ENCODE results near the gene EPHB2.

The EPHB2 gene

DNA sequence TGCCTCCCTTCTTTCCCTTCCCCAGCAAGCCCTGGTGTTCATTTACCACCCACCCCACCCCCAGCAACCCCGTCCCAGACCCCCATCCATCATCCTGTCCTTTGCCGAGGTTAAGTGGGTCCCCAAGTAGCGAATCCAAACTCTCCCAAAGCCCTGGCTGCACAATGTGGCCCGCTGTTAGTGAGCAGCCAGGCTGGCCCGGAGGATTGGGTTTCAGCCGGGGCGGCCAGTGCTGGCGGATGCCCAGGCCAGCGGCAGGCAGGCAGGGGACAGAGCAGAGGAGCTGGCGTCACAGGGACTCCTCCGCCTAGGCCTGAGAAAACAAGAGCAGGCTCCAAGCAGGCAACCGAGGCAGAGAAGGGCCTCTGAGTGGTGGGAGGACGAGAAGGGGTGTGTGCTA lies 61.4 kb downstream of the EPHB2 start:
- Histone ChIP-seq H3K4me3 (ENCODE audit: low read length in 2 of 2) (no peak overlapping the region), H3K4me1 (ENCODE audit: control insufficient read depth, insufficient read depth, low read length) (peaks cover 18% of the 10 kb centered on the region), H3K9me3 (ENCODE audit: control insufficient read depth in 2 of 2, low read length in 2 of 2) (no peaks in the 10 kb centered on the region), H3K27ac (ENCODE audit: low read length) (no peak overlapping the region), H3K9ac (ENCODE audit: low read length in 2 of 2) (no peak overlapping the region), H3K36me3 (ENCODE audit: control insufficient read depth in 2 of 2, insufficient read depth in 2 of 2, low read length in 2 of 2) (no peaks in the 10 kb centered on the region), H3K27me3 (ENCODE audit: control insufficient read depth in 1 of 2, insufficient read depth in 2 of 2, low read length in 2 of 2) (peaks cover 0 to 4% of the 10 kb centered on the region in 2 donors)

DNA sequence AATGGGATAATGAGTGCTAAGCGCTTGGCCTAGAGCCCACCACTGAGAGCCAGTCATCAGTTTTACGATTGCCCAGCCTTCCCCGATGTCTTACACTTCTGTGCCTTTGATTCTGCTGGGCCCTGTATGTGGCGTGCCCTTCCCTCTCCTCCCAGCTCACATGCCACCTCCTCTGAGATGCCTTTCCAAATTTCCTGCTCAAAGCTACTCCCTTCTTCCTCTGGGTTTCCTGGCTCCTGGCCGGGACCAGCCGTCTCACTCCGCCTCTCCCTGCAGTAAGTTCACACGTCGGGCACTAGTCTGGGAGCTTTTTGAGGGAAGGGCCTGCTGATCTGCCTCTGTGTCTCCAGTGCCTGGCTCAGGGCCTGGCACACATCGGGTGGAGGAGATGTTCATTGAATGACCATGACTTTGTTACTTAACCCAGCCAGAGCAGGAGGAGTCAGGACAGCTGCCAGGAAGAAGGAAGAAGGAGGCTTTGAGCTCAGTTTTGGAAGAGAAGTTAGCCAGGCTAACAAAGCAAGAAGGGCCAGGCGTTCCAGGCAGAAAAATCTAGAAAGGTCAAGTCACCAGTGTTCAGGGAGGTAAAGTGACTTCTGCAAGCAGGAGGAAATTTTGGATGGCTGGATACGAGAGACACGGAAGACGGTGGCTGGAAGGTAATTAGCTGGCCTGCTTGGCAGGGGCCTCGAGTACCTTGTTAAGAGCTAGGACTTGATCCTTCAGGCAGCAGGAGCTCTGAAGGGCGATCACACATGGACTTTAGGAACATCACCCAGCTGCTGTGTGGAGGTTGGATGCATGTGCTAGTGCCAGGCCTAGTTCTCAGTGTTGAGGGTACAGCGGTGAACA lies 63.6 kb downstream of the EPHB2 start:
- no peak overlapping the region for H3K4me3 ChIP-seq (ENCODE audit: low read length in 2 of 2)
- H3K9me3 ChIP-seq (ENCODE audit: control insufficient read depth in 2 of 2, low read length in 2 of 2), result no peaks in the 10 kb centered on the region
- peaks cover 4% of the 10 kb centered on the region in 2 donors for H3K27me3 ChIP-seq (ENCODE audit: control insufficient read depth in 1 of 2, insufficient read depth in 2 of 2, low read length in 2 of 2)
- H3K36me3 ChIP-seq (ENCODE audit: control insufficient read depth in 2 of 2, insufficient read depth in 2 of 2, low read length in 2 of 2), result no peaks in the 10 kb centered on the region
- H3K4me1 ChIP-seq (ENCODE audit: control insufficient read depth, insufficient read depth, low read length), result peaks cover 18% of the 10 kb centered on the region
- H3K9ac ChIP-seq (ENCODE audit: low read length in 2 of 2), result no peak overlapping the region
- H3K27ac ChIP-seq (ENCODE audit: low read length), result no peak overlapping the region

DNA sequence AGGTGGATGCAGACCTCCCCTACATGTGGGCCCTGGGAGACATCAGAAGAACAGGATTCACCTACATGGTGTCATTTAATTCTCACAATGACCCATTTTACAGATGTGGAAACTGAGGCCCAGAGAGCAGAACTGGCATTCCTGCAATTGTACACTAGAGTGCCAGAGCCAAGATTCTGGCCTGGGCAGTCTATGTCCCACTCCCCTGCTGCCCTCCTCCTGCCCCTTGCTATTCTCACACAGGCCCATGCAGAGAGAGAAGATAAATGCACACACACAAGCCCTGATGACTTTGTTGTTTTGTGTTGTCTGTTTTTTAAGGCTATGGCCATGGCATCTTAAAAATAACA lies 64.2 kb downstream of the EPHB2 start:
- peaks cover 23% of the 10 kb centered on the region for H3K4me1 ChIP-seq (ENCODE audit: control insufficient read depth, insufficient read depth, low read length)

DNA sequence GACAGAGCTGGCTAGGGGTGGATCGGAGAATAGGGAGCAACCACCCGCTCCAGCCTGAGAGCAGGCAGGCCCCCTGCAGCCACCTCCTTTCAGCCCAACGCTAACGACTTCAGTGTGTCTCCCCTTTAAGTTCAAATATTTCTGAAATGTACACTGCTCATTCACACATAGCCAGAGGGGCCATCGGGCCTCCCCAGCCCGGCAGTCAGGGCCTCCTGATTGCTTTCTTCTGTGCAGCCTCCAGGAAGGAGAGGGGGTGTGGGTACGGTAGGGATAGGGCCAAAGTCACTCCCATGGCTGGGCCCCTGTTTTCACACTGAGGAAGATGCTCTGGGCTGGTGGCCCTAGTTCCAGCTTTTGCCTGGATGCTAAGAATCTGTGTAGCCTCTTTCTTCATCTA lies 64.8 kb downstream of the EPHB2 start:
- peaks cover 24% of the 10 kb centered on the region for H3K4me1 ChIP-seq (ENCODE audit: control insufficient read depth, insufficient read depth, low read length)
- peaks cover 4 to 7% of the 10 kb centered on the region in 2 donors for H3K27me3 ChIP-seq (ENCODE audit: control insufficient read depth in 1 of 2, insufficient read depth in 2 of 2, low read length in 2 of 2)
- H3K9ac ChIP-seq (ENCODE audit: low read length in 2 of 2), result no peak overlapping the region
- no peaks in the 10 kb centered on the region for H3K36me3 ChIP-seq (ENCODE audit: control insufficient read depth in 2 of 2, insufficient read depth in 2 of 2, low read length in 2 of 2)
- H3K9me3 ChIP-seq (ENCODE audit: control insufficient read depth in 2 of 2, low read length in 2 of 2), result no peaks in the 10 kb centered on the region
- no peak overlapping the region for H3K27ac ChIP-seq (ENCODE audit: low read length)
- no peak overlapping the region for H3K4me3 ChIP-seq (ENCODE audit: low read length in 2 of 2)

More for the DNA sequence above, 64.2 kb downstream of the EPHB2 start:
- no peak overlapping the region for H3K27ac ChIP-seq (ENCODE audit: low read length)
- peaks cover 4 to 7% of the 10 kb centered on the region in 2 donors for H3K27me3 ChIP-seq (ENCODE audit: control insufficient read depth in 1 of 2, insufficient read depth in 2 of 2, low read length in 2 of 2)
- H3K4me3 ChIP-seq (ENCODE audit: low read length in 2 of 2), result no peak overlapping the region
- H3K9me3 ChIP-seq (ENCODE audit: control insufficient read depth in 2 of 2, low read length in 2 of 2), result no peaks in the 10 kb centered on the region
- H3K9ac ChIP-seq (ENCODE audit: low read length in 2 of 2), result no peak overlapping the region
- H3K36me3 ChIP-seq (ENCODE audit: control insufficient read depth in 2 of 2, insufficient read depth in 2 of 2, low read length in 2 of 2), result no peaks in the 10 kb centered on the region

DNA sequence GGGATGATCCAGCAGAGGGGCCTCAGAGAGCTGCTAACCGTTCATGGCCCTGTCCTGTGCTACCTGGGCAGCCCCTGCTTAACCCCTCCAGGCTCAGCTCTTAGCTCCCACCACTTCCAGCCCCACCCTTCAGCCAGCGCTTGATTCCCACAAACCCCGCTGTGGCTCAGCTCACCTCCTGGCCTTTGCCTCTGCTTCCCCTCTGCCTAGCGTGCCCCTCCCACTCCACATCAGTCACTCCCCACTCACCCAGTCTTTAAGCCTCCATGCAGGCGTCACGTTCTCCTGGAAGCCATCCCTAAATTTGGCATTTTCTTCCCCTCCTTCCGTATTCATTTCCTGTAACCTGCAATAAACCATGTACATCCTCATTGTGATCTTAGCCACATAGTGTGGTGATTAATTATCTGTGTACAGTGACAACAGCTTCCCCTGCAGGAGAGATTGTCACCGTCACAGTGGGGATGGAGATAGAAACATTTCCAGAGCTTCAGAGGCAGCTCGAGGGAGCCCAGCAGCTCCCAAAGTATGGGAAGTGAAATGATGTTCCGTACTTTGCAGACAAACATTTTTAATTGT lies 65.5 kb downstream of the EPHB2 start:
- no peaks in the 10 kb centered on the region for H3K36me3 ChIP-seq (ENCODE audit: control insufficient read depth in 2 of 2, insufficient read depth in 2 of 2, low read length in 2 of 2)
- peaks cover 24% of the 10 kb centered on the region for H3K4me1 ChIP-seq (ENCODE audit: control insufficient read depth, insufficient read depth, low read length)
- H3K27me3 ChIP-seq (ENCODE audit: control insufficient read depth in 1 of 2, insufficient read depth in 2 of 2, low read length in 2 of 2), result peaks cover 4 to 7% of the 10 kb centered on the region in 2 donors
- no peak overlapping the region for H3K9ac ChIP-seq (ENCODE audit: low read length in 2 of 2)
- no peak overlapping the region for H3K4me3 ChIP-seq (ENCODE audit: low read length in 2 of 2)
- no peaks in the 10 kb centered on the region for H3K9me3 ChIP-seq (ENCODE audit: control insufficient read depth in 2 of 2, low read length in 2 of 2)
- no peak overlapping the region for H3K27ac ChIP-seq (ENCODE audit: low read length)

DNA sequence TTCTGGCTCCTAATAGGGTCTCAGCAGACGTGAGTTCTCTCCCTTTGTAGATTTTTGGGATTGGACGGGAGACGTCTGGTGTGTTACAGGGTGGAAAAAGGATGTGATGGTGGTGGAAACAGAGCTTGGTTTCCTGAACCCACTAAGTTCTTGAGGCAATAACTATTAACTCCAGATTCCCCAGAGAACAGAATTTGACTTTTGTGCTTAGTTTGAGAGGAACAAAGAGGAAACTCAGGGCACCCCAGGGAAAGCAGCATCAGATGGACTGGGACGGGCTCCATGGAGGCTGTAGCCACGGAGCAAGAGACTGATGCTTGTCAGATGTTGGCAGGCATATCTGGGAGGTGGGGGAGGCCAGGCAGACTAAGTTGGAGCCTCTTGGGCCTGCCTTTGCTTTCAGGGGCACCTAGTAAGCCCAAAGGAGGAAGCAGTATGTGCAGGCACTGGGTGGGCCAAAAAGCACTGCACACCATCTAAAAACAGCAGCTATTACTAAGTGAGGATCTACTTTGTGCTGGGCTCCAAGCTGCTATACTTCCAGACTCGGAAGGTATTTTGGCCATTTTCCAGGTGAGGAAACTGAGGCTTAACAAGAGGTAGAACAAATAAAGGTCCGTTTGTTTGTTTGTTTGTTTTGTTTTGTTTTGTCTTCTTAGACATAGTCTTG lies 66.9 kb downstream of the EPHB2 start:
- Histone ChIP-seq H3K4me1 (ENCODE audit: control insufficient read depth, insufficient read depth, low read length) (peaks cover 24% of the 10 kb centered on the region), H3K9ac (ENCODE audit: low read length in 2 of 2) (no peak overlapping the region), H3K36me3 (ENCODE audit: control insufficient read depth in 2 of 2, insufficient read depth in 2 of 2, low read length in 2 of 2) (no peaks in the 10 kb centered on the region), H3K27ac (ENCODE audit: low read length) (no peak overlapping the region), H3K27me3 (ENCODE audit: control insufficient read depth in 1 of 2, insufficient read depth in 2 of 2, low read length in 2 of 2) (peaks cover 4 to 7% of the 10 kb centered on the region in 2 donors), H3K4me3 (ENCODE audit: low read length in 2 of 2) (no peak overlapping the region), H3K9me3 (ENCODE audit: control insufficient read depth in 2 of 2, low read length in 2 of 2) (no peaks in the 10 kb centered on the region)

DNA sequence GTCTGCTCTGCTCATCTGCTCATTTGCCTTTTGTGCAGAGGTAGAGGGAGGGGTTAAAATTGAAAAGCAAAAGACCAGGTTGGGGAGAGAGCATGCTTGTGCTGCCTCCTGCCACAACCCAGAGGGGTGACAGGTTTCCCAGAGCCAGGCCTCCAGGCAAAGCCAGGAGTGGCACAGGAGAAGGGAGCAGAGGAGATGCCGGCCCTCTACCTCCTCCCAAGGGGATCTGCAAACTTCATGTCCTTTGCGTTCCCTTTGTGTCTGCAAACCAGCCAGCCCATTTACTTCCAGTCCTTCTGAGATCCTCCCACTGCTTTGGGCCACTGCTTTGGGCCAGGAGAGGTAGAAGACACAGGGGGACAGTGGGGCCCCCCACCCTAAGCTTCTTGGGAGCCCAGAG lies 67.8 kb downstream of the EPHB2 start:
- H3K9ac ChIP-seq (ENCODE audit: low read length in 2 of 2), result no peak overlapping the region
- H3K4me1 ChIP-seq (ENCODE audit: control insufficient read depth, insufficient read depth, low read length), result peaks cover 24% of the 10 kb centered on the region
- H3K4me3 ChIP-seq (ENCODE audit: low read length in 2 of 2), result no peak overlapping the region
- H3K9me3 ChIP-seq (ENCODE audit: control insufficient read depth in 2 of 2, low read length in 2 of 2), result no peaks in the 10 kb centered on the region
- H3K27ac ChIP-seq (ENCODE audit: low read length), result no peak overlapping the region
- H3K36me3 ChIP-seq (ENCODE audit: control insufficient read depth in 2 of 2, insufficient read depth in 2 of 2, low read length in 2 of 2), result no peaks in the 10 kb centered on the region
- peaks cover 3 to 4% of the 10 kb centered on the region in 2 donors for H3K27me3 ChIP-seq (ENCODE audit: control insufficient read depth in 1 of 2, insufficient read depth in 2 of 2, low read length in 2 of 2)

DNA sequence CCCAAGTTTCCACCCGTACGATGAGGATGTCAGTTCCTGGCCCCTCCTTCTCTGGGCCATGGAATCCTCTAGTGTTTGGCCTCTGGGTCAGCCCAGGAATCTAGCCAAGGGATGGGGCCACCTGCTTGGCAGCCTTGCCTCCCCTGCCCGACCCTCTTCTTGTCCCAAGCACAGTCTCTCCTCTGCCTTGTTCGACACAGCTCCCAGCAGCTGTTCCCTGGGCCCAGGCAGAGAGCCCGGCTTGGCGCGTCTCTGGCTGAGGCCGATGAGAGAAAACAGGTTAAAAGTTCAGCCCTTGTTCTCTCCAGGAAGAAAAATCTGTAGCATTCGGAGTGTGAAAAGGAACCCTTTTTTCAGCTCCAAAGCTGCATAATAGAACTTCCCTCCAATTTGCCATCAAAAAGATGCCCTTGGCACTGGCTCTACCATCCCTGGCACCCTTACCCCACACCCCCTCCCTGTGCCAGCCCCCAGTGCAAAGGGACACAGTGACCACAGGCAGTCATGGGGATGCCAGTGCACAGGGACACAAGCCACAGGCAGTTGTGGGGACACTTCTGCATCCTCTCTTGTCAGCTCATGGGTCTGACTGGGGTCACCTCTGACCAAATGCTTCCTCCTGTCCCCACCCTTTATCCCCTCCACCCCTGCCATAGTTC lies 68.4 kb downstream of the EPHB2 start:
- H3K27ac ChIP-seq (ENCODE audit: low read length), result no peak overlapping the region
- H3K4me3 ChIP-seq (ENCODE audit: low read length in 2 of 2), result no peak overlapping the region
- no peaks in the 10 kb centered on the region for H3K9me3 ChIP-seq (ENCODE audit: control insufficient read depth in 2 of 2, low read length in 2 of 2)
- peaks cover 3 to 4% of the 10 kb centered on the region in 2 donors for H3K27me3 ChIP-seq (ENCODE audit: control insufficient read depth in 1 of 2, insufficient read depth in 2 of 2, low read length in 2 of 2)
- H3K4me1 ChIP-seq (ENCODE audit: control insufficient read depth, insufficient read depth, low read length), result peaks cover 19% of the 10 kb centered on the region
- H3K36me3 ChIP-seq (ENCODE audit: control insufficient read depth in 2 of 2, insufficient read depth in 2 of 2, low read length in 2 of 2), result no peaks in the 10 kb centered on the region
- no peak overlapping the region for H3K9ac ChIP-seq (ENCODE audit: low read length in 2 of 2)

DNA sequence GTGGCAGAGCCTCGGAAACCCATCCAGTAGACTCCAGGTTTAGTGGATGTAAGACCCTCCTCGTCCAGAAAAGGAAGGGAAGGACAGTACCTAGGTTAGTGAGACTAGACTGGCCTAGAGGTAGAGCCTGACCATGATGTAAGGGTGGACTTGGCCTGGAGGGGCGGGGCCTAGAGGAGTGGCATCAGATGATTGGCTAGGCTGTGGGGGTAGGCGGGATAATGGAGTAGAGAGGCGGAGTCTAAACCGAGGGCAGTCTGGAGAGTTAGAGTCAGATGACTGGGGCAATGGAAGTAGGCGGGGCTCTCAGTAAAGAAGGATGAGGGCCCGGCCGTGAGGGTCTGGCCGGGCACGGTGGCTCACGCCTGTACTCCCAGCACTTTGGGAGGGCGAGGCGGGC lies 70.1 kb downstream of the EPHB2 start:
- Histone ChIP-seq H3K27me3 (ENCODE audit: control insufficient read depth in 1 of 2, insufficient read depth in 2 of 2, low read length in 2 of 2) (peaks cover 3 to 4% of the 10 kb centered on the region in 2 donors), H3K9me3 (ENCODE audit: control insufficient read depth in 2 of 2, low read length in 2 of 2) (no peaks in the 10 kb centered on the region), H3K4me3 (ENCODE audit: low read length in 2 of 2) (no peak overlapping the region), H3K36me3 (ENCODE audit: control insufficient read depth in 2 of 2, insufficient read depth in 2 of 2, low read length in 2 of 2) (no peaks in the 10 kb centered on the region), H3K9ac (ENCODE audit: low read length in 2 of 2) (no peak overlapping the region), H3K4me1 (ENCODE audit: control insufficient read depth, insufficient read depth, low read length) (peaks cover 9% of the 10 kb centered on the region), H3K27ac (ENCODE audit: low read length) (no peak overlapping the region)

DNA sequence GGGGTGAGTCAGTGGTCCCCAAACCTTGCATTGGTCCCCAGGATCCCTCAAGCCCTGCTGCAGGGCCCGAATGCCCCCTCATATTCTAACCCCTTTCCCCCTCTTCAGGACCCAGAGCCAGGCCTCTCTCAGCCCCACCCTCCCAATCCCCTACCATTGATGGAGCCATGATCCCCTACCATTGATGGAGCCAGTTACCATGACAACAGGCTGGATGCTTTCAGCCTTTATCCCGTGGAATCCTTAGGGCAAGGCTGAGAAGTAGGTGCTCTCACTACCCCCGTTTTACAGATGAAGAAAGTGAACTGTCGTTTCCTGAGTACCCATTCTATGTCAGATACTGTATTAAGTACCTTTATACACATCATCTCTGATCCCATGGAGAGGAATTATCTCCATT lies 70.8 kb downstream of the EPHB2 start:
- H3K36me3 ChIP-seq (ENCODE audit: control insufficient read depth in 2 of 2, insufficient read depth in 2 of 2, low read length in 2 of 2), result no peaks in the 10 kb centered on the region
- H3K27me3 ChIP-seq (ENCODE audit: control insufficient read depth in 1 of 2, insufficient read depth in 2 of 2, low read length in 2 of 2), result peaks cover 3 to 4% of the 10 kb centered on the region in 2 donors
- H3K9me3 ChIP-seq (ENCODE audit: control insufficient read depth in 2 of 2, low read length in 2 of 2), result no peaks in the 10 kb centered on the region
- no peak overlapping the region for H3K4me3 ChIP-seq (ENCODE audit: low read length in 2 of 2)
- peaks cover 6% of the 10 kb centered on the region for H3K4me1 ChIP-seq (ENCODE audit: control insufficient read depth, insufficient read depth, low read length)
- no peak overlapping the region for H3K27ac ChIP-seq (ENCODE audit: low read length)
- H3K9ac ChIP-seq (ENCODE audit: low read length in 2 of 2), result no peak overlapping the region
